CD14-positive monocyte (primary cell): ENCODE results near the gene LRRN4CL. TPM values are rescaled to one million over a fixed set of nuclear protein-coding genes. Genes with fewer than 3 reads are reported as not detected.

ENCODE experiments used
- DNase-seq, 3 donors: peaks; one replicate each; pipeline ENCODE4 v3.0.0-alpha.2; 2011 to 2022
- H2AFZ ChIP-seq: 2 replicates; pipeline ENCODE4 v1.6.0; 2012; ENCODE audit warnings: mild to moderate bottlenecking, low read depth, low read length, inconsistent platforms; ENCODE audit not compliant: insufficient read depth, poor library complexity, severe bottlenecking
- H3K27ac ChIP-seq, 2 donors: 1 replicate in 1 of 2; 2 replicates in 1 of 2; pipeline ENCODE4 v1.5.1; 2012 to 2013; ENCODE audit warnings: low read length in 2 of 2, control low read depth in 1 of 2, inconsistent platforms in 1 of 2, low read depth in 1 of 2, mild to moderate bottlenecking in 1 of 2
- H3K27me3 ChIP-seq, 2 donors: one replicate each; pipeline versions ENCODE4 v1.6.0 to v1.6.1; 2011 to 2013; ENCODE audit warnings: low read length in 2 of 2; ENCODE audit not compliant: control insufficient read depth in 2 of 2, insufficient read depth in 2 of 2
- H3K36me3 ChIP-seq, 2 donors: replicated peaks in 1 of 2; 1 replicate in 1 of 2; 2 replicates in 1 of 2; pipeline versions ENCODE4 v1.5.1 to v1.6.1; 2012 to 2013; ENCODE audit warnings: low read length in 2 of 2, control low read depth in 1 of 2, inconsistent platforms in 1 of 2, mild to moderate bottlenecking in 1 of 2; ENCODE audit not compliant: insufficient read depth in 2 of 2, control insufficient read depth in 1 of 2
- H3K4me1 ChIP-seq, 2 donors: 1 replicate in 1 of 2; 2 replicates in 1 of 2; pipeline versions ENCODE4 v1.5.1 to v1.6.1; 2012 to 2013; ENCODE audit warnings: low read length in 2 of 2, control low read depth in 1 of 2, inconsistent platforms in 1 of 2, mild to moderate bottlenecking in 1 of 2, moderate library complexity in 1 of 2; ENCODE audit not compliant: insufficient read depth in 2 of 2, control insufficient read depth in 1 of 2
- H3K4me2 ChIP-seq: replicated peaks from 2 replicates; pipeline ENCODE3; 2012; ENCODE audit warnings: low read length, moderate library complexity, mild to moderate bottlenecking; ENCODE audit not compliant: poor library complexity, severe bottlenecking; ENCODE audit errors: extremely low read depth
- H3K4me3 ChIP-seq, 3 experiments: fragments of 200-600 bp in 1 of 3; sonication (generic) in 1 of 3; replicated peaks in 1 of 3; 1 replicate in 2 of 3; 2 replicates in 1 of 3; pipeline ENCODE4 v1.5.1; 2011 to 2013; ENCODE audit warnings: low read length in 3 of 3, mild to moderate bottlenecking in 3 of 3, control low read depth in 2 of 3, low read depth in 2 of 3, inconsistent platforms in 1 of 3, moderate library complexity in 1 of 3
- H3K79me2 ChIP-seq: 2 replicates; pipeline ENCODE4 v1.6.0; 2012; ENCODE audit warnings: mild to moderate bottlenecking, control low read depth, inconsistent platforms, low read length, moderate library complexity; ENCODE audit not compliant: insufficient read depth
- H3K9ac ChIP-seq: 2 replicates; pipeline ENCODE4 v1.6.0; 2017; ENCODE audit warnings: low read length, mild to moderate bottlenecking; ENCODE audit not compliant: insufficient read depth, poor library complexity, severe bottlenecking
- H3K9me3 ChIP-seq, 2 donors: replicated peaks in 1 of 2; 1 replicate in 1 of 2; 2 replicates in 1 of 2; pipeline versions ENCODE4 v1.5.1 to v1.6.1; 2012 to 2013; ENCODE audit warnings: low read length in 2 of 2, control low read depth in 1 of 2; ENCODE audit not compliant: control insufficient read depth in 1 of 2, insufficient read depth in 1 of 2
- H4K20me1 ChIP-seq: 2 replicates; pipeline ENCODE4 v1.6.0; 2012; ENCODE audit warnings: mild to moderate bottlenecking, low read length, control low read depth, moderate library complexity; ENCODE audit not compliant: insufficient read depth
- H3K27ac Mint-ChIP-seq, 7 donors: one replicate each; pipeline ENCODE4 v1.8.0; 2020; ENCODE audit warnings: mild to moderate bottlenecking in 7 of 7, mixed read lengths in 7 of 7, moderate library complexity in 6 of 7, inconsistent platforms in 2 of 7
- H3K27me3 Mint-ChIP-seq, 3 donors: one replicate each; pipeline ENCODE4 v1.8.0; 2021 to 2022; ENCODE audit warnings: low read depth in 3 of 3, mild to moderate bottlenecking in 3 of 3, mixed read lengths in 3 of 3, moderate library complexity in 3 of 3, inconsistent platforms in 1 of 3
- H3K36me3 Mint-ChIP-seq, 2 donors: one replicate each; pipeline ENCODE4 v1.8.0; 2020; ENCODE audit warnings: mixed read lengths in 2 of 2, inconsistent platforms in 1 of 2, mild to moderate bottlenecking in 1 of 2
- H3K4me1 Mint-ChIP-seq: one replicate; pipeline ENCODE4 v1.8.0; 2020; ENCODE audit warnings: mild to moderate bottlenecking, mixed read lengths
- H3K4me3 Mint-ChIP-seq, 2 donors: one replicate each; pipeline ENCODE4 v1.8.0; 2020; ENCODE audit warnings: mild to moderate bottlenecking in 2 of 2, mixed read lengths in 2 of 2, moderate library complexity in 1 of 2
- H3K9me3 Mint-ChIP-seq, 7 donors: one replicate each; pipeline ENCODE4 v1.8.0; 2020 to 2022; ENCODE audit warnings: mixed read lengths in 7 of 7, mild to moderate bottlenecking in 6 of 7, moderate library complexity in 6 of 7, inconsistent platforms in 2 of 7
- WGBS: methylation state at CpG from one replicate; pipeline ENCODE4 v1.1.5; 2013; ENCODE audit warnings: missing lambda C conversion rate; ENCODE audit not compliant: insufficient coverage; 5-methylcytosine and 5-hydroxymethylcytosine counted together
- intact Hi-C, 2 donors: fragments of 100-400 bp; cut with micrococcal nuclease; formaldehyde crosslinking; loops; one replicate each; pipeline versions ENCODE4 v1.15.0 to v1.15.1; 2023
- polyA plus RNA-seq, 3 donors: library from polyadenylated mRNA; depleted of rRNA in 1 of 3; unstranded in 2 of 3; stranded (reverse) in 1 of 3; fragments of 300-500 nt in 2 of 3; fragments of >200 nt in 1 of 3; fragmentation: Illumina TruSeq in 2 of 3; gene quantifications; 1 replicate in 2 of 3; 2 replicates in 1 of 3; pipeline ENCODE4 v1.2.3, GENCODE V29; 2012 to 2021
- TF ChIP-seq, protein P1 (sequence below): fragments of 200-600 bp; IDR thresholded peaks from one replicate; pipeline ENCODE4 v1.8.0; 2022; ENCODE audit warnings: antibody characterized with exemption, mild to moderate bottlenecking

Gene LRRN4CL
- polyA plus RNA-seq, 3 donors: not detected

DNA sequence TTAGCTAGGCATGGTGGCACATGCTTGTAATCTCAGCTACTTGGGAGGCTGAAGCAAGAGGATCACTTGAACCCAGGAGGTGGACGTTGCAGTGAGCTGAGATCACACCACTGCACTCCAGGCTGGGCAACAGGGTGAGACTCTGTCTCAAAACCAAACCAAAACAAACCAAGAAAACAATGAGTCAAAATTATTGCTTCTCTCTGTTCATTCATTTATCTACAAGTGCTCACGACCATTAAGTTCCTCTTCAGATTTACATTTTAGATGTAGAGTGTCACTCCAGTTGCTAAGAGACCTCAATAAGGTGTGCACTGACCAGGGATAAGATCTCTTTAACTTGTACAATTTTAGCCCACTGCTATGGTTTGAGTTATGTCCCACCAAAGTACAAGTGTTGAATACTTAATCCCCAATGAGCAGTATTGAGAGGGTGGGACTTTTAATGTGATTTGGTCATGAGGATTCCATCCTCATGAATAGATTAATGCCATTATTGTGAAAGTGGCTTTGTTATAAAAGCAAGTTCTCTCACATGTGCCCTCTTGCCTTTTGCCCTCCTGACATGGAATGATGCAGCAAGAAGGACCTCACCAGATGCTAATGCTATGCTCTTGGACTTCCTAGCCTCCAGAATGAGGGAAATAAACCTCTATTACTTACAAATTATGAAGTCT is 30.1 kb upstream of the LRRN4CL start:
- Mint-ChIP-seq H3K36me3 (peaks cover 91 to 99% of the 10 kb centered on the region in 2 donors), H3K9me3 (no peaks in the 10 kb centered on the region), H3K4me3 (no peak overlapping the region), H3K4me1 (peaks cover 5% of the 10 kb centered on the region), H3K27ac (no peak overlapping the region), H3K27me3 (no peaks in the 10 kb centered on the region)
- H3K36me3 ChIP-seq: peaks cover 95 to 99% of the 10 kb centered on the region in 2 donors
- H2AFZ ChIP-seq: no peak overlapping the region
- intact Hi-C loops: no loop called here
- peaks cover 88% of the 10 kb centered on the region for H4K20me1 ChIP-seq
- H3K9me3 ChIP-seq: no peaks in the 10 kb centered on the region
- peaks cover 89% of the 10 kb centered on the region for H3K79me2 ChIP-seq
- no peak overlapping the region for H3K9ac ChIP-seq
- H3K4me1 ChIP-seq: peaks cover 3 to 5% of the 10 kb centered on the region in 2 donors
- DNase-seq: no peak
- TF ChIP-seq, protein P1, sequence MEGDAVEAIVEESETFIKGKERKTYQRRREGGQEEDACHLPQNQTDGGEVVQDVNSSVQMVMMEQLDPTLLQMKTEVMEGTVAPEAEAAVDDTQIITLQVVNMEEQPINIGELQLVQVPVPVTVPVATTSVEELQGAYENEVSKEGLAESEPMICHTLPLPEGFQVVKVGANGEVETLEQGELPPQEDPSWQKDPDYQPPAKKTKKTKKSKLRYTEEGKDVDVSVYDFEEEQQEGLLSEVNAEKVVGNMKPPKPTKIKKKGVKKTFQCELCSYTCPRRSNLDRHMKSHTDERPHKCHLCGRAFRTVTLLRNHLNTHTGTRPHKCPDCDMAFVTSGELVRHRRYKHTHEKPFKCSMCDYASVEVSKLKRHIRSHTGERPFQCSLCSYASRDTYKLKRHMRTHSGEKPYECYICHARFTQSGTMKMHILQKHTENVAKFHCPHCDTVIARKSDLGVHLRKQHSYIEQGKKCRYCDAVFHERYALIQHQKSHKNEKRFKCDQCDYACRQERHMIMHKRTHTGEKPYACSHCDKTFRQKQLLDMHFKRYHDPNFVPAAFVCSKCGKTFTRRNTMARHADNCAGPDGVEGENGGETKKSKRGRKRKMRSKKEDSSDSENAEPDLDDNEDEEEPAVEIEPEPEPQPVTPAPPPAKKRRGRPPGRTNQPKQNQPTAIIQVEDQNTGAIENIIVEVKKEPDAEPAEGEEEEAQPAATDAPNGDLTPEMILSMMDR: no peak
- WGBS: 83% methylated on average over 1 of the region's 2 CpGs
- no peak overlapping the region for H3K4me2 ChIP-seq
- no peaks in the 10 kb centered on the region for H3K27me3 ChIP-seq
- H3K27ac ChIP-seq: peak overlapping the region in 1 of 2 donors; percentile 32
- H3K4me3 ChIP-seq: no peak overlapping the region

GRCh38 chr11:62716816-62717215 is 27.5 kb upstream of the LRRN4CL start:
- no peak overlapping the region for H2AFZ ChIP-seq
- H3K27me3 ChIP-seq: no peaks in the 10 kb centered on the region
- Mint-ChIP-seq H3K27ac (peak overlapping the region in 1 of 7 donors; percentile 20), H3K4me1 (peaks cover 4% of the 10 kb centered on the region), H3K27me3 (no peaks in the 10 kb centered on the region), H3K4me3 (no peak overlapping the region), H3K36me3 (peaks cover 88 to 96% of the 10 kb centered on the region in 2 donors), H3K9me3 (no peaks in the 10 kb centered on the region)
- H3K79me2 ChIP-seq: peaks cover 72% of the 10 kb centered on the region
- peaks cover 66% of the 10 kb centered on the region for H4K20me1 ChIP-seq
- no peaks in the 10 kb centered on the region for H3K4me1 ChIP-seq
- peaks cover 89 to 98% of the 10 kb centered on the region in 2 donors for H3K36me3 ChIP-seq
- DNase-seq: no peak
- H3K9me3 ChIP-seq: no peaks in the 10 kb centered on the region
- intact Hi-C loops: no loop called here
- WGBS: 96% methylated on average over 5 of the region's 11 CpGs
- H3K9ac ChIP-seq: no peak overlapping the region
- H3K4me2 ChIP-seq: no peak overlapping the region
- TF ChIP-seq, protein P1: no peak
- no peak overlapping the region for H3K27ac ChIP-seq
- no peak overlapping the region for H3K4me3 ChIP-seq
